ENCODE measurements around the gene KAT5. TPM values are rescaled to one million over a fixed set of nuclear protein-coding genes. Genes with fewer than 3 reads are reported as not detected.
"Not testable (repeated sequence)": the region's sequence is repeated elsewhere in the genome, so short reads cannot be mapped to it uniquely, and the experiment has no call there.

The KAT5 gene
- total RNA-seq, 1 donor, result 35.9 TPM

DNA sequence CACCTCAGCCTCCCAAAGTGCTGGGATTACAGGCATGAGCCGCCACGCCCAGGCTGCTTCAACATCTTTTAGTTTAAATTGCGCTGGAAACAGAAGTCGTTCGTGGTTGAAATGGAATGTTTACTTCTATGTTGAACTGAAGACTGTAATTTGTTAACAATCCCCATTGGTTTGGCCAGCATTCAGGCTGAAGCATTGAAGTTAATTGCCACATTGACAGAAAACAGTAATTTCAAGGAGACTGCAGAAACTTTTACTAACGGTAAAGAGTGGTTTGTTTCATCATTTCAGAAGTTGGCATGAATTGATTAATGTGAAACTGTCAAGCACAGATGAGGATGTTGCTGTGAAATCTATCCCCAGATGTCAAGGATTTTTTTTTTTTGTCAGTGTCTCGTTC lies 54.5 kb downstream of the KAT5 start:
- no peak overlapping the region for H3K4me3 ChIP-seq (ENCODE audit: low read depth, low read length)
- DNase-seq (ENCODE audit: low read depth), result peak; percentile 32
- TF ChIP-seq CTCF (IDR thresholded peaks at IDR 0.05; ENCODE audit: insufficient read depth, low read length), result no peak

- H3K4me3 ChIP-seq (ENCODE audit: low read depth, low read length), result no peak overlapping the region
- peak; percentile 35 for DNase-seq (ENCODE audit: low read depth)
- no peak for TF ChIP-seq CTCF (IDR thresholded peaks at IDR 0.05; ENCODE audit: insufficient read depth, low read length)
Observed at GRCh38 chr11:65767406-65767805, 55.4 kb downstream of the KAT5 start.

DNA sequence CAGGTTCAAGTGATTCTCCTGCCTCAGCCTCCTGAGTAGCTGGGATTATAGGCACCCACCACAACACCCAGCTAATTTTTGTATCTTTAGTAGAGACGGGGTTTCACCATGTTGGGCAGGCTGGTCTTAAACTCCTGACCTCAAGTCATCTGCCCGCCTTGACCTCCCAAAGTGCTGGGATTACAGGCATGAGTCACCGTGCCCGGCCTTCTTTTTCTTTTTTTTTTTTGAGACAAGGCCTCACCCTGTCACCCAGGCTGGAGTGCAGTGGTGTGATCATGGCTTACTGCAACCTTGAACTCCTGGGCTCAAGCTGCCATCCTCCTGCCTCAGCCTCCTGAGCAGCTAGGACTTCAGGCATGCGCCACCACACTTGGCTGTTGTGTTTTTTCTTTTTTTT lies 55.8 kb downstream of the KAT5 start:
- H3K4me3 ChIP-seq (ENCODE audit: low read depth, low read length); DNase-seq (ENCODE audit: low read depth): not testable (repeated sequence)

Small RNA genes lying within 50 kb of the gene (small RNA-seq; reads per million reads assigned to genes)
- not detected for gene RN7SL309P

Other genes with a start within 250 kb of the KAT5 start
- gene MALAT1, start 213.2 kb upstream of the KAT5 start, total RNA-seq (ENCODE audit: low replicate concordance), result 10,787 and 27,374 TPM in 2 replicates
- gene SCYL1, start 187.2 kb upstream of the KAT5 start, total RNA-seq (ENCODE audit: low replicate concordance), result 32.1 and 76.8 TPM in 2 replicates
- 47.3 and 147 TPM in 2 replicates for gene LTBP3, start 153.9 kb upstream of the KAT5 start, total RNA-seq (ENCODE audit: low replicate concordance)
- gene ZNRD2, start 141.8 kb upstream of the KAT5 start, total RNA-seq (ENCODE audit: low replicate concordance), result 27.2 and 48.0 TPM in 2 replicates
- 5.6 and 21.6 TPM in 2 replicates for gene FAM89B, start 139.7 kb upstream of the KAT5 start, total RNA-seq (ENCODE audit: low replicate concordance)
- 52.2 and 58.5 TPM in 2 replicates for gene EHBP1L1, start 136.2 kb upstream of the KAT5 start, total RNA-seq (ENCODE audit: low replicate concordance)
- 0.09 and 0.65 TPM in 2 replicates for gene KCNK7, start 116.5 kb upstream of the KAT5 start, total RNA-seq (ENCODE audit: low replicate concordance)
- gene MAP3K11, start 98.0 kb upstream of the KAT5 start, total RNA-seq (ENCODE audit: low replicate concordance), result 22.4 and 30.4 TPM in 2 replicates
- 21.8 and 31.5 TPM in 2 replicates for gene PCNX3, start 96.5 kb upstream of the KAT5 start, total RNA-seq (ENCODE audit: low replicate concordance)
- gene SIPA1, start 74.2 kb upstream of the KAT5 start, total RNA-seq (ENCODE audit: low replicate concordance), result 7.5 and 21.7 TPM in 2 replicates
- 10.2 and 39.5 TPM in 2 replicates for gene RELA, start 49.3 kb upstream of the KAT5 start, total RNA-seq (ENCODE audit: low replicate concordance)
- 44.6 and 49.6 TPM in 2 replicates for gene RNASEH2C, start 8.5 kb downstream of the KAT5 start, total RNA-seq (ENCODE audit: low replicate concordance)
- gene AP5B1, start 68.7 kb downstream of the KAT5 start, total RNA-seq (ENCODE audit: low replicate concordance), result 11.5 and 14.4 TPM in 2 replicates
- gene OVOL1, start 74.8 kb downstream of the KAT5 start, total RNA-seq (ENCODE audit: low replicate concordance), result not detected in 2 replicates
- gene SNX32, start 121.7 kb downstream of the KAT5 start, total RNA-seq (ENCODE audit: low replicate concordance), result 1.6 and 3.3 TPM in 2 replicates
- gene CFL1, start 145.9 kb downstream of the KAT5 start, total RNA-seq (ENCODE audit: low replicate concordance), result 673 and 713 TPM in 2 replicates
- 26.3 and 31.8 TPM in 2 replicates for gene MUS81, start 148.2 kb downstream of the KAT5 start, total RNA-seq (ENCODE audit: low replicate concordance)
- 57.3 and 105 TPM in 2 replicates for gene EFEMP2, start 160.5 kb downstream of the KAT5 start, total RNA-seq (ENCODE audit: low replicate concordance)
- not detected in 2 replicates for gene CTSW, start 167.6 kb downstream of the KAT5 start, total RNA-seq (ENCODE audit: low replicate concordance)
- gene FIBP, start 176.2 kb downstream of the KAT5 start, total RNA-seq (ENCODE audit: low replicate concordance), result 71.7 and 157 TPM in 2 replicates
- 75.0 and 288 TPM in 2 replicates for gene CCDC85B, start 178.4 kb downstream of the KAT5 start, total RNA-seq (ENCODE audit: low replicate concordance)
- gene FOSL1, start 188.1 kb downstream of the KAT5 start, total RNA-seq (ENCODE audit: low replicate concordance), result 11.4 and 73.9 TPM in 2 replicates
- gene C11orf68, start 206.8 kb downstream of the KAT5 start, total RNA-seq (ENCODE audit: low replicate concordance), result 9.6 and 44.8 TPM in 2 replicates
- 155 and 317 TPM in 2 replicates for gene DRAP1, start 207.2 kb downstream of the KAT5 start, total RNA-seq (ENCODE audit: low replicate concordance)
- not detected in 2 replicates for gene TSGA10IP, start 233.2 kb downstream of the KAT5 start, total RNA-seq (ENCODE audit: low replicate concordance)
- 22.7 and 71.2 TPM in 2 replicates for gene SART1, start 249.5 kb downstream of the KAT5 start, total RNA-seq (ENCODE audit: low replicate concordance)